SU-DHL-6 (cell line): ENCODE data around the gene NANOS2.

Source experiments
- H2AFZ ChIP-seq: fragments of 200-600 bp; sonication (generic); 2 replicates; pipeline ENCODE4 v1.6.1; 2014; ENCODE audit warnings: low read depth, mild to moderate bottlenecking, moderate library complexity, mixed read lengths, antibody characterized with exemption, low read length; ENCODE audit not compliant: severe bottlenecking
- H3F3A ChIP-seq: fragments of 200-600 bp; shearing (Covaris generic); 2 replicates; pipeline ENCODE4 v1.6.0; 2016; ENCODE audit warnings: antibody characterized with exemption, mild to moderate bottlenecking; ENCODE audit not compliant: insufficient read depth
- H3K27ac ChIP-seq: fragments of 200-600 bp; sonication (generic); 2 replicates; pipeline ENCODE4 v1.5.1; 2016; ENCODE audit warnings: low read depth, mild to moderate bottlenecking, low read length, moderate library complexity, mixed read lengths
- H3K27me3 ChIP-seq: fragments of 200-600 bp; sonication (generic), shearing (Covaris generic); 2 replicates; pipeline ENCODE4 v1.6.0; 2014; ENCODE audit warnings: mild to moderate bottlenecking, low read length
- H3K36me3 ChIP-seq: fragments of 200-600 bp; sonication (generic); 2 replicates; pipeline ENCODE4 v1.6.1; 2014; ENCODE audit warnings: mild to moderate bottlenecking, low read length, mixed read lengths
- H3K4me2 ChIP-seq: fragments of 300-600, 200-600 bp; shearing (Covaris generic), sonication (generic); 2 replicates; pipeline ENCODE4 v1.6.0; 2014; ENCODE audit warnings: low read length, low read depth, mild to moderate bottlenecking; ENCODE audit not compliant: poor library complexity, severe bottlenecking
- H3K4me3 ChIP-seq: fragments of 200-600 bp; sonication (generic); 2 replicates; pipeline ENCODE4 v1.5.1; 2014; ENCODE audit warnings: antibody characterized with exemption, low read length, mild to moderate bottlenecking, mixed read lengths; ENCODE audit not compliant: insufficient read depth, poor library complexity, severe bottlenecking
- H3K79me2 ChIP-seq: fragments of 200-600 bp; sonication (generic); 2 replicates; pipeline ENCODE4 v1.6.1; 2014; ENCODE audit warnings: mild to moderate bottlenecking, low read length, moderate library complexity; ENCODE audit not compliant: insufficient read depth
- H3K9ac ChIP-seq: fragments of 200-600 bp; sonication (generic); 2 replicates; pipeline ENCODE4 v1.7.0; 2014; ENCODE audit warnings: mild to moderate bottlenecking, low read length
- H3K9me2 ChIP-seq: fragments of 200-600 bp; sonication (generic); replicated peaks from 2 replicates; pipeline ENCODE4 v1.6.1; 2014; ENCODE audit warnings: low read length; ENCODE audit not compliant: insufficient read depth
- H3K9me3 ChIP-seq: fragments of 200-600 bp; sonication (generic); 2 replicates; pipeline ENCODE4 v1.6.1; 2014; ENCODE audit warnings: low read length, mixed read lengths; ENCODE audit not compliant: insufficient read depth
- H4K20me1 ChIP-seq: fragments of 200-600 bp; sonication (generic); 2 replicates; pipeline ENCODE4 v1.6.1; 2014; ENCODE audit warnings: low read depth, mild to moderate bottlenecking, antibody characterized with exemption, low read length, moderate library complexity, mixed read lengths
- EZH2phosphoT487 ChIP-seq: fragments of 200-600 bp; sonication (generic), shearing (Covaris generic); conservative IDR thresholded peaks from 2 replicates; pipeline ENCODE4 v1.6.1; 2018; ENCODE audit warnings: mild to moderate bottlenecking, antibody characterized with exemption, low read length, moderate library complexity, mixed read lengths
- TF ChIP-seq, protein P1 (sequence below): fragments of 200-600 bp; sonication (generic); IDR thresholded peaks from one replicate; pipeline ENCODE4 v1.5.1; 2017; ENCODE audit warnings: antibody characterized with exemption, mild to moderate bottlenecking, low read length, moderate library complexity; ENCODE audit not compliant: insufficient read depth, poor library complexity, severe bottlenecking

Gene NANOS2

DNA sequence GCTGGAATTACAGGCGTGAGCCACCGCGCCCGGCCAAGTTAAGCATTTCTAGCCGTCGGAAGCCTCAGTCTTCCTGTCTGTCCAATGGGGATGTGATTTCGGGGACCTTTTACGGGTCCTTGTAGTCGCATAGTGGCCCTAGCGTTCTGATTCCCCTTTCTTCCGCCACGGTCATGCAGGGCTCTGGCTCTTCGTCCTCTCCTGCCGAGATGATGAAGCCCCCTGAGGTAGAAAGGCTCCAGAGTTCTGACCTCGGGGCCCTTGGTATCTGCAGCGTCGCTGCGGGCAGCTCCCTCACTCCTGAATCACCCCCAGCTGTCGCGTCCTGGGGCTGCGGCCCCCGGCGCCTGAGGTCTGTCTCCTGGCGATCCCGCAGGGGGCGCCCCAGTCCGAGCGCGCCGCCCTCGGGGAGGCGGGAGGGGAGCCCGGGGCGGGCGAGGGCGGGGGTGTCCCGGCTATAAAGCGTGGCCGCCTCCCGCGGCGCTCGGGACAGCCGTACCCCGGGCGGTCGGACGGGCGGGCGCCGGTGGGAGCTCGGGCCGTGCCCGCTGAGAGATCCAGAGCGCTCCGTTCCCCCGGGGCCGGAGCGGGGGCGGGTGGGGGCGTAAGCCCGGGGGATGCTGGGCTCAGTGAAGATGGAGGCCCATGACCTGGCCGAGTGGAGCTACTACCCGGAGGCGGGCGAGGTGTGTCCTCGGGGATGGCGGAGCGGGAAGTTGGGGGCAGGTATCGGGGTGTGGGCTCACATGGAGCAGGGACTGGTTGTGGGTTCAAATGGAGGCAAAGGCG is 50.5 kb downstream of the NANOS2 start, which contains the start of gene FOXA3:
FOXA3 (plus strand) TSS at position 487 of the 789 bp plus-strand sequence; CDS start at position 618, 131 bp downstream.
- TF ChIP-seq, protein P1, sequence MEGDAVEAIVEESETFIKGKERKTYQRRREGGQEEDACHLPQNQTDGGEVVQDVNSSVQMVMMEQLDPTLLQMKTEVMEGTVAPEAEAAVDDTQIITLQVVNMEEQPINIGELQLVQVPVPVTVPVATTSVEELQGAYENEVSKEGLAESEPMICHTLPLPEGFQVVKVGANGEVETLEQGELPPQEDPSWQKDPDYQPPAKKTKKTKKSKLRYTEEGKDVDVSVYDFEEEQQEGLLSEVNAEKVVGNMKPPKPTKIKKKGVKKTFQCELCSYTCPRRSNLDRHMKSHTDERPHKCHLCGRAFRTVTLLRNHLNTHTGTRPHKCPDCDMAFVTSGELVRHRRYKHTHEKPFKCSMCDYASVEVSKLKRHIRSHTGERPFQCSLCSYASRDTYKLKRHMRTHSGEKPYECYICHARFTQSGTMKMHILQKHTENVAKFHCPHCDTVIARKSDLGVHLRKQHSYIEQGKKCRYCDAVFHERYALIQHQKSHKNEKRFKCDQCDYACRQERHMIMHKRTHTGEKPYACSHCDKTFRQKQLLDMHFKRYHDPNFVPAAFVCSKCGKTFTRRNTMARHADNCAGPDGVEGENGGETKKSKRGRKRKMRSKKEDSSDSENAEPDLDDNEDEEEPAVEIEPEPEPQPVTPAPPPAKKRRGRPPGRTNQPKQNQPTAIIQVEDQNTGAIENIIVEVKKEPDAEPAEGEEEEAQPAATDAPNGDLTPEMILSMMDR = peak; percentile 75
- 0 out of 2 replicates have a peak, but pooled peaks have one; percentile 75 for TF ChIP-seq EZH2phosphoT487
- peak within 1 kb of the TSS; percentile 45 for H2AFZ ChIP-seq
- H3K4me2 ChIP-seq = peak within 1 kb of the TSS; percentile 84
- H3K79me2 ChIP-seq = peaks cover 35% of the 10 kb centered on the region
- H3K9me3 ChIP-seq = no peaks in the 10 kb centered on the region
- peaks cover 15% of the 10 kb centered on the region for H3F3A ChIP-seq
- no peaks in the 10 kb centered on the region for H4K20me1 ChIP-seq
- no peak within 1 kb of the TSS for H3K27ac ChIP-seq
- no peaks in the 10 kb centered on the region; the same call in 1 of the 2 replicates for H3K36me3 ChIP-seq
- peak within 1 kb of the TSS; percentile 57 for H3K4me3 ChIP-seq
- peak within 1 kb of the TSS; percentile 85 for H3K9ac ChIP-seq
- no peaks in the 10 kb centered on the region for H3K9me2 ChIP-seq
- no peaks in the 10 kb centered on the region for H3K27me3 ChIP-seq

DNA sequence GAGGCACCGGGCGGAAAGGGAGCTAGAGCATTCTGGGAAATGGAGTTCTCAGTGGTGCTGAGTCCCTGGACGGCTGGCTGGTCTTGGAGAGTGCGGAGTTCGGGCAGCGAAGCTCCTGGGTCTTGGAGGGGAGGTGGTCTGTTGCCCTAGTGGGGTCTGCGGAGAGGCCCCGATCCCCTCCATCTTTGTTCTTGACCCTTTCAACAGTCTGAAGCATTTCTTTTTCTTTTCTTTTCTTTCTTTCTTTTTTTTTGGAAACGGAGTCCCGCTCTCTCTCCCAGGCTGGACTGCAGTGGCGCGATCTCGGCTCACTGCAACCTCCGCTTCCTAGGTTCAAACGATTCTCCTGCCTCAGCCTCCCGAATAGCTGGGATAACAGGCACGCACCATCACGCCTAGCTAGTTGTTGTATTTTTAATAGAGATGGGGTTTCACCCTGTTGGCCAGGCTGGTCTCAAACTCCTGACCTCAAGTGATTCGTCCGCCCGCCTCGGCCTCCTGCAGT is 51.2 kb downstream of the NANOS2 start:
- Histone ChIP-seq H2AFZ (peak overlapping the region; percentile 45), H3K9ac (peak overlapping the region; percentile 85), H3K36me3 (peaks cover 3% of the 10 kb centered on the region; the same call in 1 of the 2 replicates), H3K27me3 (no peaks in the 10 kb centered on the region), H3K4me2 (peak overlapping the region; percentile 84), H3K9me2 (no peaks in the 10 kb centered on the region), H3K9me3 (no peaks in the 10 kb centered on the region), H3F3A (peaks cover 15% of the 10 kb centered on the region), H3K27ac (no peak overlapping the region), H3K79me2 (peaks cover 39% of the 10 kb centered on the region), H3K4me3 (peak overlapping the region; percentile 57), H4K20me1 (no peaks in the 10 kb centered on the region)
- TF ChIP-seq EZH2phosphoT487 = no peak
- TF ChIP-seq, protein P1 = no peak
